Right cardiac atrium (tissue), 5 donors: Measurements from ENCODE around the gene ATG10. TPM values are rescaled to one million over a fixed set of nuclear protein-coding genes. Genes with fewer than 3 reads are reported as not detected.
"Not testable (repeated sequence)": the region's sequence is repeated elsewhere in the genome, so short reads cannot be mapped to it uniquely, and the experiment has no call there.

Source experiments
- ATAC-seq, 2 donors: fragments of 200-7000 bp; cut with Tn5 transposase; one replicate each; pipeline versions ENCODE4 v1.8.0 to v1.9.1; 2020; ENCODE audit warnings: moderate library complexity in 2 of 2, mild to moderate bottlenecking in 1 of 2
- DNase-seq, 3 donors: peaks; one replicate each; pipeline ENCODE4 v3.0.0-alpha.2; 2020
- H3K27ac ChIP-seq: one replicate; pipeline ENCODE4 v1.5.1; 2013; ENCODE audit warnings: mild to moderate bottlenecking, low read length, control low read depth, moderate library complexity
- H3K27me3 ChIP-seq: one replicate; pipeline ENCODE4 v1.6.1; 2013; ENCODE audit not compliant: control insufficient read depth, insufficient read depth
- H3K4me1 ChIP-seq: one replicate; pipeline ENCODE4 v1.6.1; 2013; ENCODE audit warnings: low read length; ENCODE audit not compliant: control insufficient read depth, insufficient read depth
- H3K4me3 ChIP-seq: one replicate; pipeline ENCODE4 v1.5.1; 2013; ENCODE audit warnings: low read length, control low read depth
- H3K9me3 ChIP-seq: one replicate; pipeline ENCODE4 v1.6.1; 2013; ENCODE audit warnings: low read length; ENCODE audit not compliant: control insufficient read depth
- WGBS: extraction: QIAGEN DNeasy Blood & Tissue Kit; methylation state at CpG from one replicate; pipeline ENCODE4 v1.1.7; 2013; 5-methylcytosine and 5-hydroxymethylcytosine counted together
- intact Hi-C, 4 donors: fragments of 100-400 bp; cut with DNase I; formaldehyde crosslinking; loops; one replicate each; pipeline versions ENCODE4 v1.11.0 to v1.14.0; 2022 to 2023
- polyA plus RNA-seq: library from polyadenylated mRNA; stranded (reverse); fragments of 200-250 nt; gene quantifications from one replicate; pipeline ENCODE4 v1.2.3, GENCODE V29; 2013
- total RNA-seq, 4 donors: library from RNA; stranded (reverse); fragmentation: NEBNext Ultra II Directional; extraction: Animal tissue kit (Norgen Biotek cat#: 25700); gene quantifications; one replicate each; pipeline ENCODE4 v1.2.1, GENCODE V29; 2021
- donor health status: healthy with polysubstance abuse.
- donor health status: DM: no; HTN: yes; CAD: no.
- donor health status: DM: no; HTN: no; CAD: no.
- donor health status: DM: no; HTN: yes; CAD: no; lungs with severe emphysema.
- donor health status: DM: yes; HTN: yes; CAD: no.

Gene ATG10
- total and polyA plus RNA-seq, 5 donors: 4.8 to 7.6 (median 5.3) TPM

GRCh38 chr5:82054004-82054710, 82.3 kb downstream of the ATG10 start:
- H3K9me3 ChIP-seq: no peaks in the 10 kb centered on the region
- intact Hi-C loops: no loop called here
- DNase-seq: no peak
- no peaks in the 10 kb centered on the region for H3K4me1 ChIP-seq
- 86% methylated on average over 3 of the region's 3 CpGs for WGBS
- H3K27ac ChIP-seq: no peak overlapping the region
- H3K4me3 ChIP-seq: no peak overlapping the region
- no peak for ATAC-seq
- H3K27me3 ChIP-seq: no peaks in the 10 kb centered on the region

- DNase-seq (no peak), ATAC-seq (no peak)
- H3K27me3 ChIP-seq: no peaks in the 10 kb centered on the region
- no peak overlapping the region for H3K4me3 ChIP-seq
- intact Hi-C loops: no loop called here
- no peaks in the 10 kb centered on the region for H3K9me3 ChIP-seq
- no peak overlapping the region for H3K27ac ChIP-seq
- H3K4me1 ChIP-seq: no peaks in the 10 kb centered on the region
These were observed 85.2 kb downstream of the ATG10 start for GRCh38 chr5:82057051-82057450.

- Histone ChIP-seq H3K27me3 (no peaks in the 10 kb centered on the region), H3K4me1 (no peaks in the 10 kb centered on the region), H3K27ac (no peak overlapping the region), H3K9me3 (no peaks in the 10 kb centered on the region), H3K4me3 (no peak overlapping the region)
- 57% methylated on average over 1 of the region's 1 CpG for WGBS
- intact Hi-C loops: no loop called here
- DNase-seq (no peak), ATAC-seq (no peak)
These were observed 86.9 kb downstream of the ATG10 start for GRCh38 chr5:82058710-82059109.

GRCh38 chr5:82066791-82067190, 95.0 kb downstream of the ATG10 start:
- intact Hi-C loops: no loop called here
- ATAC-seq (no peak), DNase-seq (no peak)
- Histone ChIP-seq H3K9me3 (no peaks in the 10 kb centered on the region), H3K27me3 (no peaks in the 10 kb centered on the region), H3K4me3 (no peak overlapping the region), H3K4me1 (no peaks in the 10 kb centered on the region), H3K27ac (no peak overlapping the region)

GRCh38 chr5:82068042-82068441, 96.2 kb downstream of the ATG10 start:
- H3K9me3 ChIP-seq, H3K27ac ChIP-seq, H3K4me3 ChIP-seq, DNase-seq, H3K27me3 ChIP-seq, ATAC-seq, H3K4me1 ChIP-seq, intact Hi-C loops: not testable (repeated sequence)
- over 99% methylated on average over 3 of the region's 3 CpGs for WGBS

- ATAC-seq (no peak), DNase-seq (no peak)
- Histone ChIP-seq H3K4me1 (no peaks in the 10 kb centered on the region), H3K27me3 (no peaks in the 10 kb centered on the region), H3K9me3 (no peaks in the 10 kb centered on the region), H3K27ac (no peak overlapping the region), H3K4me3 (no peak overlapping the region)
- intact Hi-C loops: no loop called here
- 38% methylated on average over 2 of the region's 2 CpGs for WGBS
These were observed 96.9 kb downstream of the ATG10 start for GRCh38 chr5:82068723-82069122.

- Histone ChIP-seq H3K27ac (no peak overlapping the region), H3K4me1 (no peaks in the 10 kb centered on the region), H3K4me3 (no peak overlapping the region), H3K9me3 (no peaks in the 10 kb centered on the region), H3K27me3 (no peaks in the 10 kb centered on the region)
- no peak for DNase-seq
- intact Hi-C loops: no loop called here
- 40% methylated on average over 2 of the region's 2 CpGs for WGBS
- ATAC-seq: peak in 1 of 2 donors; percentile 52
These were observed 100.3 kb downstream of the ATG10 start for GRCh38 chr5:82072138-82072537.

- ATAC-seq: no peak
- 100% methylated on average over 1 of the region's 1 CpG for WGBS
These were observed 101.4 kb downstream of the ATG10 start for GRCh38 chr5:82073179-82073578.

GRCh38 chr5:82074950-82075349, 103.1 kb downstream of the ATG10 start:
- ATAC-seq (no peak), DNase-seq (no peak)
- H3K4me1 ChIP-seq: no peaks in the 10 kb centered on the region
- H3K4me3 ChIP-seq: no peak overlapping the region
- 36% methylated on average over 2 of the region's 2 CpGs for WGBS
- intact Hi-C loops: no loop called here
- no peaks in the 10 kb centered on the region for H3K9me3 ChIP-seq
- no peaks in the 10 kb centered on the region for H3K27me3 ChIP-seq
- H3K27ac ChIP-seq: no peak overlapping the region

More at GRCh38 chr5:82073179-82073578, 101.4 kb downstream of the ATG10 start:
- H3K4me3 ChIP-seq: no peak overlapping the region
- DNase-seq: no peak
- no peaks in the 10 kb centered on the region for H3K4me1 ChIP-seq
- no peak overlapping the region for H3K27ac ChIP-seq
- intact Hi-C loops: no loop called here
- no peaks in the 10 kb centered on the region for H3K27me3 ChIP-seq
- H3K9me3 ChIP-seq: no peaks in the 10 kb centered on the region

- Histone ChIP-seq H3K4me1 (no peaks in the 10 kb centered on the region), H3K9me3 (no peaks in the 10 kb centered on the region), H3K27me3 (no peaks in the 10 kb centered on the region), H3K4me3 (no peak overlapping the region), H3K27ac (no peak overlapping the region)
- DNase-seq (no peak), ATAC-seq (no peak)
- 89% methylated on average over 5 of the region's 5 CpGs for WGBS
- intact Hi-C loops: no loop called here
These were observed 105.7 kb downstream of the ATG10 start for GRCh38 chr5:82077496-82077895.

- DNase-seq (no peak), ATAC-seq (no peak)
- peaks cover 1% of the 10 kb centered on the region for H3K9me3 ChIP-seq
- H3K27ac ChIP-seq: no peak overlapping the region
- H3K4me3 ChIP-seq: no peak overlapping the region
- no peaks in the 10 kb centered on the region for H3K27me3 ChIP-seq
- 82% methylated on average over 1 of the region's 1 CpG for WGBS
- intact Hi-C loops: no loop called here
- no peaks in the 10 kb centered on the region for H3K4me1 ChIP-seq
These were observed 119.8 kb downstream of the ATG10 start for GRCh38 chr5:82091617-82092016.

GRCh38 chr5:82095536-82095935, 123.7 kb downstream of the ATG10 start:
- WGBS: 96% methylated on average over 2 of the region's 2 CpGs
- no peak for ATAC-seq
- Histone ChIP-seq H3K4me1 (no peaks in the 10 kb centered on the region), H3K27me3 (no peaks in the 10 kb centered on the region), H3K27ac (no peak overlapping the region), H3K9me3 (peaks cover 1% of the 10 kb centered on the region), H3K4me3 (no peak overlapping the region)
- no peak for DNase-seq
- intact Hi-C loops: no loop called here
